ENCODE data around the gene ALS2.
"Not testable (repeated sequence)": the region's sequence is repeated elsewhere in the genome, so short reads cannot be mapped to it uniquely, and the experiment has no call there.

The ALS2 gene

GRCh38 chr2:201793631-201794030 is 12.9 kb upstream of the ALS2 start:
- no peak for FAIRE-seq

GRCh38 chr2:201790989-201791388 is 10.3 kb upstream of the ALS2 start:
- FAIRE-seq, result no peak

DNA sequence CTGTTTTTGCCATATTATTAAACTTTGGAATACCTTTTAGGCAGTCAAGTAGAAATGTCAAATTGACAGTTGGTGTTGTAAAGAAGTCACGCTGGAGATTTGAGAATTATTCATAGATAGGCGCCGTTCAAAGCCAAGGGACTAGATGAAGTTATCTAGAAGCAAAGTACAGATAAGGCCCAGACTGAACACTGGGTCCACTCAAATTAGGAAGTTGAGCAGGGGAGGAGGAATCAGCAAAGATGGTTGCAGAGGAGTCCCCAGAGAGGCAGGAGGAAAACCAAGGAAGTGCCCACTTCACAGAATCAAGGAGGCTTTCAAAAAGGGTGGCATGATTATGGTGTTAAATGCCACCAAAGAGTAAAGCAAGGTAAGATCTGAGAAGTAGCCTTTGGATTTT is 9.6 kb upstream of the ALS2 start:
- FAIRE-seq, result no peak

DNA sequence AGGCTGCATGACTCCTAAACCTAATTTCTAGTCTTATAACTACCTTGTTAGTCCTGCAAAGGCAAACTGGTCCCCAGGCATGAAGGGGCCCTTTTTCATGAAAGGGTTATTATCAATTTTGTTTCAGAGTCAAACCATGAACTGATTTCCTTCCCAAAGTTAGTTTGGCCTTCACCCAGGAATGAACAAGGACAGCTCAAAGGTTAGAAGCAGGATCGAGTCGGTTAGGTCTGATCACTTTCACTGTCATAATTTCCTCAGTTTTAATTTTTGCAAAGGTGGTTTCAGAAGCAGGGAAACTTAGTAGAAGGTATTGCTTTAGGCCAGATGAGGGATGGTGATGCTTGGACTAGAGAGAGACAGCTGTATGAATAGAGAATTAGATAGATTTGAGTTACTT is 8.7 kb upstream of the ALS2 start:
- no peak for FAIRE-seq

DNA sequence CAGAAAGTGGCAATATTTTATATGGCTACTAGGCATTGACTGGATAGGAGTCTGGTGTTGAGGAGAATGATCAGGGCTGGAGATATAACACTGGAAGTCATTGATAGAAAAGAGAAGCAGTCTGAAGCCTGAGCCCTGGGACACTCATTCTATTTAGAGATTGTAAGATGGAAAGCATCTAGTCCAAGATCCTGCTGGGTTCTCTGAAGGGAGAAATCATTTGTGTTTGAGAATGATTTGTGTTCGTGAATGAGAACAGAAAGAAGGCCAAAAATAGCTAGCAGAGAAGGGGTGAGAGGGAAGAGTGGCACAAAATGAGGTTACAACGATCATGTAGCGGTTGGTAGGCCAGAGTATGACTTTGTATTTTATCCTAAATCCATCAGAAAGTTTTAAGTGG is 7.6 kb upstream of the ALS2 start:
- no peak for FAIRE-seq

- no peak for FAIRE-seq
Observed at GRCh38 chr2:201786471-201786870, 5.7 kb upstream of the ALS2 start.

- FAIRE-seq, result no peak
Observed at GRCh38 chr2:201785135-201785534, 4.4 kb upstream of the ALS2 start.

- FAIRE-seq, result no peak
Observed at GRCh38 chr2:201784563-201784962, 3.8 kb upstream of the ALS2 start.

DNA sequence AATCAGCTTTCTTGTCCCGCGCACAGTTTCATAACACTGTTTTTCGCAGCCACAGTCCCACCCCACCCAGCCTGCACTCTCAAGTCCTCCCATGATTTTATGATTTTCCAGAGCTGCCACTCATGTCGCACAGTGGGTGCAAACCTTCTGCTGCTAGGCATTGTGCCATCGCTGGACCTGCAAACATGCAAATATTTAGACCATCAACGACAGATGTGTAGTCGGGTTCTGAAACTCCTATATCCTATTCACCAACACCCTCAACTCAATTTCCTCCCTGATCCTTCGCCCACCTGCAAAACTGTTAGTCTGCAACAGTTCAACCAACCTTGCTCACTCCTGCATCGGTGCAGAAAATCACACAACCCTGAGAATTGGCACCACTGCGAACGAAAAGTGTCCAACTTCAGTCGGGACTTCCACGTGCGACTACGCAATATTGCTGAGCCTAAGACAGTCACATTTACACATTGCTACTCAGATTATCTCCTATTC is 871 bp upstream of the ALS2 start:
- FAIRE-seq, result no peak

DNA sequence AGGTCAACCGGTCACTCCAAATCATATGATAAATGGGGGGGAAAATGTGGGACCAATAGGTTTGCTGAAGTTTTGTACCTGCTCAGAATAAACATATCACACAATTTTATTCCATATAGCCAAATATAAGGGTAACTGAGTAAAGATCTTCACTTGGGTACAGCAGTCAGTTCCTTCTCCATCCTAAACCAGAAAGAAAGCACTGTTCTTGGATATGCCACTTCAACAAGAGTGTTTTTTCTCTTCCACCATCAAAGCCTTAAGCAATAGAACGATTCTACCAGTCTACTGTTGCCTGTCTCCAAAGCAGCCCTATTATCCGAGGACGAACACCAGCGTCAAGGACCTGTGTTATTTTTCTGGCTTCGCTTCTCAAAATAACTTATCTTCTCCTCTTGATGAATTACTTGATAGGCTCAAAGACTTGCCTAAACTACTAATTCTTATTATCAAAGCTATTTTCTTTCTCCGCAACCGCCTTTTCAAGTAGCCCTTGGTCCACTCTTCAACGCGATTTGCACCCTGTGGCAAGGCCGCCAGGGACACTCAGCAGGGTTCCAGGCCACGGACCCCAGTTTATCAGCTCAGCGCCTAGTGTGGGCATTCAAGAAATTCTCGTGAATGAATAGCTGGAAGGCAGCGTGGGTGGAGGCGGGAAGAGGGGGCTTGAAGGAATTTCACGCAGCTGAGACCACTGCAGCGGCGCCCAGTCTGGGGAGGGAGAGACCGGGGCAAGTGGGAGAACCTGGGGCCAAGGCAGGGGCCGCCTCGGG is 646 bp downstream of the ALS2 start:
- no peak for FAIRE-seq

- no peak for FAIRE-seq
Observed at GRCh38 chr2:201777869-201778268, 2.9 kb downstream of the ALS2 start.

DNA sequence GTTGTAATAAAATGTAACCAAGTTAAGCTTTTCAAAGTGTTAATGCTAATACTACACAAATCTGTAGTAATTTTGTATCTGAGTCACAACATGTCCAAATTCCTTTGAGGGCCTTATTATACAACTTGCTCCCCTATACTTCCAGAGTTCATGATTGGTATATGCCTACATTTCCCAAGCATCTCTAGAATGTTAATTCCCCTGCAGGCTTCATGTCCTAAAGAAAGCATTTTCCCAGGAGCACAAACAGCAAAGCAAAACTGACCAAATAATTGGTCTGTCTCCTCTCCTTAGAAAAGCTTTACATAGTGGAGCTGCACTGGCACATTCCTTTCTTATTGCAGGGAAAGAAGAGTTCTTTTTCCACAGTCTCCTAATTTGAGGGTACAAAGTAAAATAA is 3.7 kb downstream of the ALS2 start:
- FAIRE-seq, result no peak

DNA sequence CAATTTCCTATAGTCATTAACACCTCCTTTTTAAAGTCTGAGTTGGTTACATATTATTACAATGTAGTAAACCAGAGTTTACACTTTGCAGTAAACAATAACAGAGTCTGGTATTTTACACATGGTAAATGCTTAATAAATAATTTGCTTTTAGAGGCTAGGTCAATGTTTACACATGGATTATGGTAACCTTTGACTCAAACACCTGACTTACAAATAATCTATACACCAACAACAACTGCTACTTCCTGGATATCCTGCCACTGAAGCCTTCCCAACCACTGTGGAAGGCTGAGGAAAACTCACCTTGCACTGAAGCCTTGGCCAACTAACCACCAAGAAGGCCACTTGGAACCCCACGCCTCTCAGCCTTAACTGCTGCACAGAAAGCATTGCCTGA is 5.4 kb downstream of the ALS2 start:
- FAIRE-seq, result no peak

DNA sequence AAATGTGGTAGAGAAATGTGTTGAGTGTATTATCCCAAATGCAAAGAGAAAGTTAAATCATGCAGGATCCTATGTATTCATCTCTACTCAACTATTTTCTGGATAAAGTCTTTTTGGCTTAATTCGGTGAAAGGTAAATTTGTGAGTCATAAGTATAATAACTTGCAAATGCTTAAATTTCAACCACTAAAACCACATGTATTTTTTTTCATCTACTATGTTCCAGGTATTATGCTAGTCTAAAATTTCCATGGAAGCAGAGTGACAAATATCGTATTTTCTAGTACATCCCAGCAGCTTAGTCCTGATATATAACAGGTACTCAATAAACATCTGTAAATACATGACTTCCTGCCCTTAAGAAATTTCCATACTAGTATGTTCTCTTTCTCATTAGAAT is 6.2 kb downstream of the ALS2 start:
- no peak for FAIRE-seq

DNA sequence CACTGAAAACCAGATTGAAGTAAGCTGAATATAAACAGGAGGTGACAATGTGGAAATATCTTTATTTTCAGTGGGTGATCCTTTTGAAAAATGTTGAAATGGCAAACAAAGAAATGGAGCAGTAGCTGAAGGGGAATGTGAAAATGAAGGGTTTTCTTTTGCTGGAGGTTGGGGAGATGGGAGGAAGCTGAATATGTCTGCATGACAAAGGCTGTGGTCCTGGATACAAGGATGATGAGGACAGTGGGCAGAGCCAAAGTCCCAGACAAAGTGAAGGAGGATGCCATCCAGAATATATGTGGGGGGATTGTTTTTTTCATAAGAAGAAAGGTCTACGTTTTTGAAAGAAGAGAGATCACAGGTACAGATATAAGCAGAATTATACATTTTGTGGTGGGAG is 6.7 kb downstream of the ALS2 start:
- FAIRE-seq, result no peak

DNA sequence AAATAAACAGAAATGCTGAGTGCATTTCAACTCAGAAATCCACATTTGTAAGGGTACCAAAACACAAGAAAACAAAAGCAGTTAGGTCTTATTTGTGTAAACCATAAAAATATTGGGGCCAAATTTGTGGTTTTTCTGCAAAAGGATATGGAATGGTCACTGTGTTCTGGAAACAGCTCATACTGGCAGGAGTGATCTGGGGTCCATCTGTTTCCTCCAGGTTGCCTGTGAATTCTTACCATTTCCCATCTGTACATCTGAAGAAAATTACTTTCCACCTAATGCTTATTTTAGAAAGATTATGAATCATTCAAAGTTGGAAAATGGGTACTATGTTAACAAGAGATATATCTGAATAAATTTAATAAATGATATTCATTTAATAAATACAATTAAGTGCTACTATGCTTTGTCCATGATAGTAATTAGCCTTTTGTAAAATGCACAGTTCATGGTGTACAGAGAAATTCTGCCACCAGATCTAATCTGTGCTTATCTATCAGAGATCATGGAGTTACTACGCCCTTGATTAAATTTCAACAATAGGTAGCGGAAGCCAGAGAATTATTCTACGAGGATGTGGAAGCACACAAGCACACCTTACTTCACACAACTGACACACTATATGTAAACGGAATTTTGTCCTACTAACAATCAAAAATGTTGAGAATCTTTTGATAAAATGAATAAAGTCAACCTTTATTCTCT is 10.9 kb downstream of the ALS2 start:
- FAIRE-seq, result no peak

GRCh38 chr2:201768918-201769317 is 11.8 kb downstream of the ALS2 start:
- no peak for FAIRE-seq

- FAIRE-seq, result no peak
Observed at GRCh38 chr2:201765799-201766198, 14.9 kb downstream of the ALS2 start.

- FAIRE-seq, result not testable (repeated sequence)
Observed at GRCh38 chr2:201764469-201764868, 16.3 kb downstream of the ALS2 start.

- FAIRE-seq, result no peak
Observed at GRCh38 chr2:201761101-201761500, 19.6 kb downstream of the ALS2 start.

DNA sequence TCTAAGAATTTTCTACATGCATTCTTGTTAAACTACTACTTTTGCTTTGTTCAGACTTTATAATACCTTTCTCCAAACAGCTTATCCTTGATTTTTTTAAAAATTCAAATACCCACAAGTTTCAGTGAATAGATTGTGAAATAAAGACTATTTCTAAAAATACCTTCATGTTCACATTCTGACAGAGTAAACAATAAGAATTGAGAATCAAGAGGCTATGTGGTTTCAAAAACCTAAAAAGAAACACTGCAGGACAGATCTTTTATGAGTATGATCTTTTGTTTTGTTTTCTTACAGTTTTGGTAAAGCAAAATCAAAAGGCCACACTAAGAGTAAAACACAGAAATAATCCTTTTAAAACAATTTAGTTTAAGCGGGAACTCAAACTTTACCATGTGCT is 21.2 kb downstream of the ALS2 start:
- no peak for FAIRE-seq

DNA sequence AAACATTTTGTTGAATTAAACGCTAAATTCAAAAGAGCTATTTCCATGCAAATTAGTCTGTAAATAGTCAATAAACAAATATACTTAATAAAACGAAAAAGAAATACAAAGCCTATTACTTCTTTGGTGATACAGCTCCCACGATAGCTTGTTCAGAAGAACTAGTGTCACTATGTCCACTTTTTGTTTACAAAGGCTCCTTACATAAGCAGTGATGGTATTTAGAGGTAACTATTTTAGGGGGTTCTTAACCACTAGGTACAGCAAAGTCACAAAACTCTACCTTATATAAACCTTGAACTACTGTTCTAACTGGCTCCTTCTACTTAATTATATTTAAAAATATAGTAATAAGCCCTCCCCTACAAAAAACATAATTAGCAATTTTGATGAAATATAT is 21.9 kb downstream of the ALS2 start:
- no peak for FAIRE-seq

GRCh38 chr2:201758234-201758633 is 22.5 kb downstream of the ALS2 start:
- no peak for FAIRE-seq

- FAIRE-seq, result no peak
Observed at GRCh38 chr2:201754717-201755415, 25.9 kb downstream of the ALS2 start.

All from TTC549 (cell line).